H1 (cell line): ENCODE results near the gene BTRC. TPM values are rescaled to one million over a fixed set of nuclear protein-coding genes. Genes with fewer than 3 reads are reported as not detected.
A peak's percentile ranks its signal among the peaks of the same experiment; 100 is the strongest.

ENCODE experiments used
- RAD21 ChIP-seq, 2 experiments: IDR thresholded peaks in 1 of 2; conservative IDR thresholded peaks in 1 of 2; 2 replicates each; pipeline ENCODE4 v1.6.1; 2011; ENCODE audit warnings: low read depth in 2 of 2, low read length in 2 of 2, improper control_type of control experiment in 1 of 2, inconsistent platforms in 1 of 2, mild to moderate bottlenecking in 1 of 2, moderate library complexity in 1 of 2
- polyA plus RNA-seq, 7 experiments: library from polyadenylated mRNA; depleted of rRNA in 3 of 7; stranded (reverse) in 5 of 7; unstranded in 2 of 7; fragments of >200 nt in 5 of 7; fragments of 200-250 nt in 2 of 7; gene quantifications; 1 replicate in 5 of 7; 2 replicates in 1 of 7; 4 replicates in 1 of 7; pipeline versions ENCODE4 v1.2.1 to v1.2.3, GENCODE V29; 2011 to 2013; ENCODE audit warnings: missing spikeins in 2 of 7, mixed read lengths in 2 of 7
- total RNA-seq: library from RNA; stranded (reverse); fragmentation: NEBNext Ultra II Directional; extraction: Animal tissue kit (Norgen Biotek cat#: 25700); gene quantifications from 2 replicates; pipeline ENCODE4 v1.2.1, GENCODE V29; 2021

The BTRC gene
- total and polyA plus RNA-seq, 2 of the 8 experiments (the other 6 are each of a cell fraction or from before 2014, with no cell fraction given): 9.9 to 24.7 TPM

DNA sequence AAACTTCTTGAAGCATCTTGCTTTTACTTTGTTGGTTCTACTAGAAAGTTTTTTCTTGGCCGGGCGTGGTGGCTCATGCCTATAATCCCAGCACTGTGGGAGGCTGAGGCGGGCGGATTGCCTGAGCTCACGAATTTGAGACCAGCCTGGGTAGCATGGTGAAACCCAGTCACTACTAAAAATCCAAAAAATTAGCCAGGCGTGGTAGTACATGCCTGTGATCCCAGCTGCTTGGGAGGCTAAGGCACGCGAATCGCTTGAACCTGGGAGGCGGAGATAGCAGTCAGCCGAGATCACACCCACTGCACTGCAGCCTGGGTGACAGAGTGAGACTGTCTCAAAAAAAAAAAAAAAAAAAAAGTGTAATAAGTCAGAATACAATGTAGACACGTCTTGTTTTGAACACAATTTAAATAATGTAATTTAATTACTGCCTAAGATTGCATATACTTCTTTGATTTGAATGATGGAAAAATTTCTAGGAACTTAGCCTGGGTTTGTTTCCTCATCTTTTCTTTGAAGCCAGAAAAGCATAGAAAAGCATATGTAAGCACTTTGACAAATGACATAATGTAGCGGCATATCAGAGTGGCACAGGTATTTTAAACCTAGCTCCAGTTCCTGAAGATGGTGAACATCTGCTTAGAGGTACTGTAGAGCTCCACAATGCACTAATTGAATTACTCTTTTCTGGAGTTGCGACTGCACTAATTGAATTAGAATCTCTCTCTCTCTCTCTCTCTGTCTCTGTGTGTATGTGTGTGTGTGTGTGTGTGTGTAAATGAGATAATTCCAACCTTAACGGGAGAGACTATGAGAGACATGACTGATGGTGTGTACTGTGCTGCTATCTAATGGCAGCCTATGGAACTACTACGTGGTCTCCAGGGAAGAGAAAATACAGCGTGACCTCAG is 87.8 kb downstream of the BTRC start (continued):
- peak; percentile 93 to 95 for TF ChIP-seq RAD21 (IDR thresholded peaks at IDR 0.05 in 1 of 2, conservative IDR thresholded peaks at IDR 0.05 in 1 of 2; ENCODE audit: low read depth in 2 of 2, low read length in 2 of 2)
